GM12801 (cell line): Measurements from ENCODE around the gene SFT2D1.

ENCODE experiments used
- CTCF ChIP-seq: IDR thresholded peaks from one replicate; pipeline ENCODE4 v1.5.1; 2011; ENCODE audit warnings: control low read depth; ENCODE audit not compliant: insufficient read length; ENCODE audit errors: extremely low read depth

SFT2D1 gene

GRCh38 chr6:166342349-166343149 is at the start of gene SFT2D1:
Gene SFT2D1, minus strand, starts transcription at chr6:166342545. Its CDS starts 64 bp downstream, at chr6:166342481.
- TF ChIP-seq CTCF = no peak

GRCh38 chr6:166389119-166389518 is 46.8 kb upstream of the SFT2D1 start:
- TF ChIP-seq CTCF = no peak

- no peak for TF ChIP-seq CTCF
Measured at GRCh38 chr6:166388290-166389004, 46.1 kb upstream of the SFT2D1 start.

GRCh38 chr6:166387642-166388289 is 45.4 kb upstream of the SFT2D1 start:
- no peak for TF ChIP-seq CTCF

- TF ChIP-seq CTCF = no peak
Measured at GRCh38 chr6:166386111-166386510, 43.8 kb upstream of the SFT2D1 start.

GRCh38 chr6:166382933-166383801 is 40.8 kb upstream of the SFT2D1 start, which contains the start of gene MPC1:
Gene MPC1, minus strand, starts transcription at chr6:166382940. Its CDS starts 64 bp downstream, at chr6:166382876.
- no peak for TF ChIP-seq CTCF

GRCh38 chr6:166382500-166382932 is 40.2 kb upstream of the SFT2D1 start:
- TF ChIP-seq CTCF = no peak
